ENCODE data around the gene PFKM.

PFKM gene

GRCh38 chr12:48119078-48119833 is at the start of gene PFKM:
Gene PFKM, plus strand, starts transcription at chr12:48119364. Its CDS starts 3,411 bp downstream, at chr12:48122775.
- Histone ChIP-seq H3K27me3 (no peaks in the 10 kb centered on the region), H4K20me1 (no peaks in the 10 kb centered on the region; the same call in 1 of the 2 replicates), H3K27ac (peak within 1 kb of the TSS; percentile 63), H3K4me1 (peaks cover 30% of the 10 kb centered on the region), H3K9me3 (no peaks in the 10 kb centered on the region), H3K36me3 (peaks cover 27% of the 10 kb centered on the region), H3K9ac (peak within 1 kb of the TSS; percentile 81), H3K4me3 (peak within 1 kb of the TSS; percentile 81), H3K4me2 (peak within 1 kb of the TSS; percentile 97)
- TF ChIP-seq Cebpa-rat (IDR thresholded peaks at IDR 0.05), result no peak

GRCh38 chr12:48070033-48070432 is 49.1 kb upstream of the PFKM start:
- H3K4me3 ChIP-seq, result no peak overlapping the region
- no peak overlapping the region for H3K4me2 ChIP-seq
- no peak for TF ChIP-seq Cebpa-rat (IDR thresholded peaks at IDR 0.05)
- no peaks in the 10 kb centered on the region for H3K4me1 ChIP-seq
- no peak overlapping the region for H3K9ac ChIP-seq
- H3K36me3 ChIP-seq, result peaks cover 96% of the 10 kb centered on the region
- no peak overlapping the region for H3K27ac ChIP-seq
- H3K9me3 ChIP-seq, result no peaks in the 10 kb centered on the region
- H4K20me1 ChIP-seq, result no peaks in the 10 kb centered on the region
- H3K27me3 ChIP-seq, result no peaks in the 10 kb centered on the region

GRCh38 chr12:48070731-48071130 is 48.4 kb upstream of the PFKM start:
- peaks cover 93% of the 10 kb centered on the region for H3K36me3 ChIP-seq
- H4K20me1 ChIP-seq, result no peaks in the 10 kb centered on the region
- no peak for TF ChIP-seq Cebpa-rat (IDR thresholded peaks at IDR 0.05)
- no peak overlapping the region for H3K27ac ChIP-seq
- no peak overlapping the region for H3K4me2 ChIP-seq
- no peaks in the 10 kb centered on the region for H3K27me3 ChIP-seq
- H3K9ac ChIP-seq, result no peak overlapping the region
- no peaks in the 10 kb centered on the region for H3K4me1 ChIP-seq
- H3K9me3 ChIP-seq, result no peaks in the 10 kb centered on the region
- no peak overlapping the region for H3K4me3 ChIP-seq

GRCh38 chr12:48071808-48072207 is 47.4 kb upstream of the PFKM start:
- no peak for TF ChIP-seq Cebpa-rat (IDR thresholded peaks at IDR 0.05)
- no peaks in the 10 kb centered on the region for H3K4me1 ChIP-seq
- H4K20me1 ChIP-seq, result no peaks in the 10 kb centered on the region
- peaks cover 94% of the 10 kb centered on the region for H3K36me3 ChIP-seq
- no peak overlapping the region for H3K4me3 ChIP-seq
- no peaks in the 10 kb centered on the region for H3K27me3 ChIP-seq
- H3K4me2 ChIP-seq, result no peak overlapping the region
- no peak overlapping the region for H3K9ac ChIP-seq
- no peak overlapping the region for H3K27ac ChIP-seq
- H3K9me3 ChIP-seq, result no peaks in the 10 kb centered on the region

- no peak for TF ChIP-seq Cebpa-rat (IDR thresholded peaks at IDR 0.05)
- Histone ChIP-seq H3K4me3 (no peak overlapping the region), H3K36me3 (peaks cover 91% of the 10 kb centered on the region), H4K20me1 (no peaks in the 10 kb centered on the region), H3K9ac (no peak overlapping the region), H3K4me1 (no peaks in the 10 kb centered on the region), H3K27me3 (no peaks in the 10 kb centered on the region), H3K9me3 (no peaks in the 10 kb centered on the region), H3K4me2 (no peak overlapping the region), H3K27ac (no peak overlapping the region)
Observed at GRCh38 chr12:48072266-48072665, 46.9 kb upstream of the PFKM start.

GRCh38 chr12:48074266-48074665 is 44.9 kb upstream of the PFKM start:
- H3K36me3 ChIP-seq, result peaks cover 88% of the 10 kb centered on the region
- no peaks in the 10 kb centered on the region for H3K27me3 ChIP-seq
- peaks cover 5% of the 10 kb centered on the region; the same call in 1 of the 2 replicates for H3K9me3 ChIP-seq
- H3K27ac ChIP-seq, result no peak overlapping the region
- H3K4me3 ChIP-seq, result no peak overlapping the region
- H3K4me1 ChIP-seq, result no peaks in the 10 kb centered on the region
- no peak overlapping the region for H3K9ac ChIP-seq
- H4K20me1 ChIP-seq, result no peaks in the 10 kb centered on the region
- TF ChIP-seq Cebpa-rat (IDR thresholded peaks at IDR 0.05), result no peak
- no peak overlapping the region for H3K4me2 ChIP-seq

GRCh38 chr12:48075832-48076231 is 43.3 kb upstream of the PFKM start:
- Histone ChIP-seq H3K4me3 (no peak overlapping the region), H3K27ac (no peak overlapping the region), H3K9ac (no peak overlapping the region), H3K9me3 (peaks cover 5% of the 10 kb centered on the region; the same call in 1 of the 2 replicates), H3K27me3 (no peaks in the 10 kb centered on the region), H3K4me1 (no peaks in the 10 kb centered on the region), H4K20me1 (no peaks in the 10 kb centered on the region), H3K4me2 (no peak overlapping the region), H3K36me3 (peaks cover 82% of the 10 kb centered on the region)
- TF ChIP-seq Cebpa-rat (IDR thresholded peaks at IDR 0.05), result no peak

GRCh38 chr12:48077111-48077510 is 42.1 kb upstream of the PFKM start:
- no peak for TF ChIP-seq Cebpa-rat (IDR thresholded peaks at IDR 0.05)
- peaks cover 5% of the 10 kb centered on the region; the same call in 1 of the 2 replicates for H3K9me3 ChIP-seq
- no peak overlapping the region for H3K27ac ChIP-seq
- no peak overlapping the region for H3K4me2 ChIP-seq
- no peaks in the 10 kb centered on the region for H3K4me1 ChIP-seq
- H3K36me3 ChIP-seq, result peaks cover 82% of the 10 kb centered on the region
- no peaks in the 10 kb centered on the region for H4K20me1 ChIP-seq
- H3K27me3 ChIP-seq, result no peaks in the 10 kb centered on the region
- H3K9ac ChIP-seq, result no peak overlapping the region
- no peak overlapping the region for H3K4me3 ChIP-seq

- no peak for TF ChIP-seq Cebpa-rat (IDR thresholded peaks at IDR 0.05)
- H3K27ac ChIP-seq, result no peak overlapping the region
- H3K4me3 ChIP-seq, result no peak overlapping the region
- no peaks in the 10 kb centered on the region for H4K20me1 ChIP-seq
- no peaks in the 10 kb centered on the region for H3K27me3 ChIP-seq
- H3K9me3 ChIP-seq, result peaks cover 5% of the 10 kb centered on the region; the same call in 1 of the 2 replicates
- H3K4me1 ChIP-seq, result no peaks in the 10 kb centered on the region
- H3K4me2 ChIP-seq, result no peak overlapping the region
- peaks cover 79% of the 10 kb centered on the region for H3K36me3 ChIP-seq
- no peak overlapping the region for H3K9ac ChIP-seq
Observed at GRCh38 chr12:48078901-48079300, 40.3 kb upstream of the PFKM start.

- Histone ChIP-seq H3K4me2 (no peak overlapping the region), H3K27ac (no peak overlapping the region), H3K4me3 (no peak overlapping the region), H3K9me3 (peaks cover 5% of the 10 kb centered on the region; the same call in 1 of the 2 replicates), H3K4me1 (peaks cover 6% of the 10 kb centered on the region; the same call in 1 of the 2 replicates), H3K27me3 (no peaks in the 10 kb centered on the region), H3K36me3 (peaks cover 77% of the 10 kb centered on the region), H3K9ac (no peak overlapping the region), H4K20me1 (no peaks in the 10 kb centered on the region)
- no peak for TF ChIP-seq Cebpa-rat (IDR thresholded peaks at IDR 0.05)
Observed at GRCh38 chr12:48080285-48080684, 38.9 kb upstream of the PFKM start.

Data from BLaER1 (cell line).